ENCODE results near the gene ATP2B3. TPM values are rescaled to one million over a fixed set of nuclear protein-coding genes. Genes with fewer than 3 reads are reported as not detected.
A peak's percentile ranks its signal among the peaks of the same experiment; 100 is the strongest.

The ATP2B3 gene
- total RNA-seq, 4 donors from 2014 or later, result not detected

- Histone ChIP-seq H3K27me3 (no peaks in the 10 kb centered on the region), H3K9me3 (no peaks in the 10 kb centered on the region), H3K4me3 (no peak overlapping the region), H3K4me1 (peaks cover 6% of the 10 kb centered on the region), H3K36me3 (no peaks in the 10 kb centered on the region), H3K27ac (no peak overlapping the region)
- WGBS, result 83% methylated on average over 15 of the region's 18 CpGs
- DNase-seq (ENCODE audit: low spot score in 2 of 2), result no peak
- TF ChIP-seq POLR2A (IDR thresholded peaks at IDR 0.05), result no peak
- TF ChIP-seq CTCF (IDR thresholded peaks at IDR 0.05), result no peak
- TF ChIP-seq EP300 (IDR thresholded peaks at IDR 0.05), result no peak
- no peak for TF ChIP-seq POLR2AphosphoS5 (IDR thresholded peaks at IDR 0.05)
These were observed 12.1 kb upstream of the ATP2B3 start for GRCh38 chrX:153505361-153505760.

- peak; percentile 83 to 86 for DNase-seq (ENCODE audit: low spot score in 2 of 2)
- Histone ChIP-seq H3K36me3 (no peaks in the 10 kb centered on the region), H3K27ac (no peak overlapping the region), H3K4me1 (peaks cover 3% of the 10 kb centered on the region), H3K27me3 (no peaks in the 10 kb centered on the region), H3K4me3 (no peak overlapping the region), H3K9me3 (no peaks in the 10 kb centered on the region)
- 35% methylated on average over 9 of the region's 19 CpGs for WGBS
- TF ChIP-seq POLR2A (IDR thresholded peaks at IDR 0.05), result no peak
- peak; percentile 59 to 76 for TF ChIP-seq CTCF (IDR thresholded peaks at IDR 0.05)
These were observed 9.8 kb upstream of the ATP2B3 start for GRCh38 chrX:153507484-153508178.

DNA sequence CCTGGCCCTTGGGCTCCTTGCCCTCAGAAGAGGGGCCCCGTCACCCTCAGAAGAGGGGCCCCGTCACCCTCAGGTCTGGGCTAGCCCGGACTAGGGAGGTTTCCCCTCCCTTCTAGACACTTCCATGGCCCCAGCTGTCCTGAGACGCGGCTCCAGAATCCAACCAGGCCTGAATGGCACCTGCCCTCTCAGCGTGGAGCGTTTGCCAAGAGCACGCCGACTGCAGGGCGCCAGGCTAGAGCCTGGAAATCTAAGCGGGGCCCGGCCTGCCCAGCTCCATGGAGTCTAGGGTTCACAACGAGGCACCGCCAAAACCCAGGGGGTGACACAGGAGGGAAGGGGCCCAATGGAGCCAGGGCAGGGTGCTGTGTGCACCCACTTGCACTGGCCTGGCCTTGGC, 7.8 kb upstream of the ATP2B3 start:
- no peaks in the 10 kb centered on the region for H3K27me3 ChIP-seq
- 59% methylated on average over 3 of the region's 14 CpGs for WGBS
- TF ChIP-seq EP300 (IDR thresholded peaks at IDR 0.05) (no peak), POLR2AphosphoS5 (IDR thresholded peaks at IDR 0.05) (no peak), POLR2A (IDR thresholded peaks at IDR 0.05) (no peak), CTCF (IDR thresholded peaks at IDR 0.05) (no peak)

GRCh38 chrX:153510383-153510782, 7.1 kb upstream of the ATP2B3 start:
- WGBS, result 73% methylated on average over 7 of the region's 11 CpGs
- Histone ChIP-seq H3K4me1 (no peaks in the 10 kb centered on the region), H3K27ac (no peak overlapping the region), H3K9me3 (no peaks in the 10 kb centered on the region), H3K27me3 (no peaks in the 10 kb centered on the region), H3K36me3 (no peaks in the 10 kb centered on the region), H3K4me3 (no peak overlapping the region)
- no peak for DNase-seq (ENCODE audit: low spot score in 2 of 2)
- no peak for TF ChIP-seq EP300 (IDR thresholded peaks at IDR 0.05)
- TF ChIP-seq CTCF (IDR thresholded peaks at IDR 0.05), result no peak
- no peak for TF ChIP-seq POLR2AphosphoS5 (IDR thresholded peaks at IDR 0.05)
- TF ChIP-seq POLR2A (IDR thresholded peaks at IDR 0.05), result no peak

More for the DNA sequence above, 7.8 kb upstream of the ATP2B3 start:
- Histone ChIP-seq H3K9me3 (no peaks in the 10 kb centered on the region), H3K4me1 (no peaks in the 10 kb centered on the region), H3K4me3 (no peak overlapping the region), H3K36me3 (no peaks in the 10 kb centered on the region), H3K27ac (no peak overlapping the region)
- DNase-seq (ENCODE audit: low spot score in 2 of 2), result no peak

GRCh38 chrX:153511784-153512500, 5.5 kb upstream of the ATP2B3 start:
- TF ChIP-seq POLR2AphosphoS5 (IDR thresholded peaks at IDR 0.05), result no peak
- TF ChIP-seq CTCF (IDR thresholded peaks at IDR 0.05), result no peak
- no peak for TF ChIP-seq POLR2A (IDR thresholded peaks at IDR 0.05)
- no peak for TF ChIP-seq EP300 (IDR thresholded peaks at IDR 0.05)
- H3K27ac ChIP-seq, result no peak overlapping the region
- no peaks in the 10 kb centered on the region for H3K4me1 ChIP-seq
- no peak overlapping the region for H3K4me3 ChIP-seq
- no peak for DNase-seq (ENCODE audit: low spot score in 2 of 2)
- no peaks in the 10 kb centered on the region for H3K9me3 ChIP-seq
- 76% methylated on average over 10 of the region's 17 CpGs for WGBS
- no peaks in the 10 kb centered on the region for H3K36me3 ChIP-seq
- peaks cover 5% of the 10 kb centered on the region for H3K27me3 ChIP-seq

Measured in suprapubic skin (tissue), 4 donors.